DMS114 treated with DMSO at 0.1 percent for 48 hours (cell line): ENCODE measurements around the gene HIVEP1.

Source experiments
- DNase-seq: peaks from one replicate; lab custom pipeline; 2025; ENCODE audit not compliant: unreplicated experiment; lab: John Stamatoyannopoulos, UW

The HIVEP1 gene

DNA sequence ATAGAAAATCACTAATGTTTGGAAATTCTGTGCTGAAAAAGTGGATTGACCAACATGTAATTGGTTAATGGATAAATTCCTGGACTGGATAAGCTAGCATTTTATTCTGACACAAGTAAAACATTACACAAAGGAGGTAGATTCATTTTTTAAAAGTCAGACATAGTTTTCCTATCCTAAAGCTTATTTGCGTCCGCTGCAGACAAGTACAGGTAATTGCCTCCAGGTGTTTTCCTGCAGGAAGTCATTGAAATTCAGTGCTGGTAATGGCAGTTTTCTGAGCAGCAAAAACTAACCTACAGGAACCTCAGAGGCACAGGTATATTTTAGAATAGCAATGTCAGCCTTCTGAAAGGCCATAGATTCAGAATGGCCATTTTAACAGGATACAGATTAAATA is 20.0 kb upstream of the HIVEP1 start:
- no peak for DNase-seq

DNA sequence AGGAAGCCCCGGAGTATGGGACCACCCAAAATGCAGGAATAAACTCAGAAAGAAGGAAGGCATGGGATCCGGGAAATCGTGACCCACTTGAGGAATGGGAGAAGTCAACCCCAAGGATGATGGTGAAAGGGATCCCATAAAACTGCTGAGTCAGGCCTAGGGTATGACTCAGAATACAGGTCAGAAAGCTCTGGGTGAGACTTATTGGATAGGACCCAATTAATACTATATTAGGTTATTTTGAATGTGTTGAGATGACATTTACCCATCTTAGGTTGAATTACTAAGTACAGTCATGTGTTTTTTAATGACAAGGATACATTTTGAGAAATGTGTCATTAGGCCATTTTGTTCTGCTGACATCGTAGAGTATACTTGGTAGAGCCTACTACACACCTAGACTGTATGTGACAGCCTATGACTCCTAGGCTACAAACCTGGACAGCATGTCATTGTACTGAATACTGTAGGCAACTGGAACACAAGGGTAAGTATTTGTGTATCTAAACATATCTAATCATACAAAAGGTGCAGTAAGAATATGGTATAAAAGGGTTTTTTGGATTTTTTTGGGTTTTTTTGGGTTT is 17.1 kb upstream of the HIVEP1 start:
- DNase-seq: no peak

DNA sequence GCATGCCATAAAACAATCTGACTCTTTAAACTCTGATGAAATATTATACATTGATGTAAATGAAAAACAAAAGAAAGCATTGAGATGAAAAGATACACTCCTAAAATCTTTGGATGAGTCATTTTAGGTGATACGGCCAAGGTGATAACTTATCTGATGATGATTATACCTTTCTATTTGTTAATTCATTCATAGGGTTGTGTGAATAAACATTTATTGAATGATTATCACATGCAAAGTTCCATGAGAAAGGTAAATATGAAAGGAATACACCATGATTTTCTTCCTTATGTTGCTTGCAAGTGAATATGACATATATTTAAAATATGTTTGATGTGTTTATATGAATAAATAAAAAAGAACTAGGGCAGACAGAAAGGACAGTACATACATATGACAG is 15.4 kb upstream of the HIVEP1 start:
- DNase-seq: no peak

DNA sequence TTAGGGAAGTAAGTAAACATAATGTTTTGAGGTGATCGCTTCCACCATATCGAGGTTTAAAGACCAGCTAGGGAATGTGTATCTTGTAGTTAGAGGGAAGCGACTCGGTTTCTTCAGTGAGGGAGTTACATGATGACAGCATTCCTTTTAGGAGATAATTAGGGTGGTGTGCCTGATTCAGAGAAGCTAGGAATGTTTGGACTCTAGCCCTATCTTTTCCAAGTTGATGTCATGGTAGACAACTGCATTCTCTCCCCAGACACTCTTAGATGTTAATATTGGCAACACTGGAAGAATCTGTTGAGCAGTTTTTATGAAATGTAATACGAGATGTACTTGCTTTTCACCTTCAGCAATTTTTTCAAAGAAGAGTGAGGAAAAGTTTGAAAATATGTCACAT is 12.9 kb upstream of the HIVEP1 start:
- no peak for DNase-seq

DNA sequence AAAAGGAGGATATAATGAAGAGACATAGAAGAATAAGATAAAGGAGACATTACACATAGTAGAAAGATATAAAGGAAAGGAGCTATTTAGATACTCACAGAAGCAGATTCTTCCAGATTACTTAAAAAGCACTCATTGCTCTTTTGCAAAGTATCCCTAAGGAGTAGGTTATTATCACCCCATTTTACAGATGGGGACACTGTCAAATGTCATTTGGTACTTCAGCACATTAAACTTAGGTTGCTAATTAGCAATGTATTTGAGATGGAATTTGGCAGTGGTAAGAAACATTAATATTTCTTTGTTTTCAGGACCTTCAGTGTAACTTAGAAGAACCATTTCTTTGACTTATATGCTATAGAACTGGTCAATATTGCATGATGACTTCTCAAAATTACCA is 11.9 kb upstream of the HIVEP1 start:
- DNase-seq: no peak

DNA sequence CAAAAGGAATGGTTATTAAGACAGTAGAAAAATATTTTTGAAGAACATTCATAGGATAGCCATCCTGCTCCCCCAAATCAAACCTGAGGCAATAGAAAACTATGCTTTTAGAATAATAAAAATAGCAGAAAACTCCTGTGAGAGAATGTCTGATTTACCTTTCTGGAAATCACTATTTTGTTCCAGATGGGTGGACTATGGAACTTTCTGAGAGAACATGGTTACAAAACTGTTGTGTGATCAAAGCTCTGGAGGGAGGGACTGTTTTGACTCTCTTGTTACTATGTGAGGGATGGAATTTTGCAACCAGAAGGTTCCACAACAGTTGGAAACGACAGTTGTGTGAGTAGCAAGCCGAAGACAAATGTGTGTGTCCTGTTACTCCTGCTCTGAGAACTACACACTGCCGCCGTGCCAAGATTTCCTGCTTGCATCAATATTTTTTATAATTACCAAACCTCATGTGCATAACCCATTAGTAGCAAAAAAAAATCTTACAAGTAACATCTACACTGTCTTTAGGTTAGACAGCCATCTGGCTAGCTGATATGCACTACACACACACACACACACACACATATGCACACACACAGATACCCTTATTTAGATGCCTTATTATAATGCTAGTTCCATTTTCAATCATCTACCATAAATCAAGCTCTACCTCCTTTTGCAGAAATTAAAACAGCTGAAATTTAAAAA is 11.0 kb upstream of the HIVEP1 start:
- DNase-seq: no peak

DNA sequence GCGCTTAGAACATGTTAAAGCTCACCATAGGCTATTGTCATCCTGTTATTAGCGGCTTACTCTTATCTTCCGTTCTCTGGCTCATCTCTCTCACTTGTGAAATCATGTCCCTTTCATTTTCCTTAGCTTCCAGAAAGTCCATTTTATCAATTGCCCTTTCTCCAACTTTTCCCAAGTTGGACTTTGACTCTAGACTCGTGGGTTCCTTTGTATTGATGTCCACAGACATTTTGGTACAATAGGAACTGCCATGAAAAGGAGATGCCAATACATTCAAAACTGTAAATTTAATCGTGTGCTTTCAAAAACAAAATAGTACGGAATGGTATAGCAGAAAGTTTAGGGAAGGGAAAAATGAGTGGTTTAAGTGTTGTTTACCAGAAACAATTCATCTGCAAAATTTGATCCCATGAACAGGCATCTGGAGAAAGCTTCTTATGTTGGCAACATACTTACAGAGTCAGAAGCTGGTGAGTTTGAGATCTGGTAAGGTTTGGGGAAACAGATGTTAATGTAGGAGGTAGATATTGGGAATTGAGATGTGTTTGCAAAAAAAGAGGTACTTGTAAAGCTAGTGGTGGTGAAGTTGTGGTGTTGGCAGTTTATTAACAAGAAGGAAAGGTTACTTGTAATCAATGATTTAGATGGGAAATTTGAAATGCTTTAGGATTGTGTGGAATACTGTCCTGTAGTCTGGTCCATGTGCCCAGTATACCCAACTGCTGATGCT is 10.2 kb upstream of the HIVEP1 start:
- no peak for DNase-seq

DNA sequence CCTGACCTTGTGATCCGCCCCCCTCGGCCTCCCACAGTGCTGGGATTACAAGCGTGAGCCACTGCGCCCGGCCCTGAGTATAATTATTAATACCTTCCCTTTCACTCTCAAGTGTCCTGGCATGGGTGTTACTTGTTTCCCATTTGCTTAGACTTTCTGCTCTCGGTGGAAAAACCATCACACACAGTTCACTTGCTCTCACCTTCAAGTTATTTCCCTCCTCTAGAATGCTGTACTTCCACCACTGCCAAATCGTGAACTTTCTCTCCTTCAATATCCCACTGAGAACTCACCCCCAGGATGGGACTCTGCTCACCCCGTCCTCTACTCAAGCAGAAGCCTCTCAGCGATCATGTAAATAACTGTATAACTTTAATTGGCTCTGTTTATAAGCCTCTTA is 4.6 kb upstream of the HIVEP1 start:
- DNase-seq: no peak

DNA sequence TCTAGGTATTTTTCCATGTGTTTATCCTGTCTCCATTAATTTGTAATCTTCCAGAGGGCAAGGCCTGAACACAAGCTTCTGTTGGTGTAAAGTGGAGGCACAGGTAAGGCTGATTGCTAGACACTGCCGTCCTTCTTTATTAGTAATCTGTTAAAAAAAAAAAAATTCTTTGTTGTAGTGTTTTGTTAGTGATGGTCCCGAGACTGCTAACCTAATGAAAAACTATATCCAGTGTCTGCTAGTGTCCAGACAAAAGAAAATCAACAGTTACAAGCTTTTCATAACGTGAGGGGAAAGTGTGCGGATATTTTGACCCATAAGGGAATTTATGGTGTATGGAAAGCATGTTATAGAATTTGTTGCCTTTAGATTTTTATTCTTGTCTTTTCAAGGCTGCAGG is 4.2 kb upstream of the HIVEP1 start:
- no peak for DNase-seq

DNA sequence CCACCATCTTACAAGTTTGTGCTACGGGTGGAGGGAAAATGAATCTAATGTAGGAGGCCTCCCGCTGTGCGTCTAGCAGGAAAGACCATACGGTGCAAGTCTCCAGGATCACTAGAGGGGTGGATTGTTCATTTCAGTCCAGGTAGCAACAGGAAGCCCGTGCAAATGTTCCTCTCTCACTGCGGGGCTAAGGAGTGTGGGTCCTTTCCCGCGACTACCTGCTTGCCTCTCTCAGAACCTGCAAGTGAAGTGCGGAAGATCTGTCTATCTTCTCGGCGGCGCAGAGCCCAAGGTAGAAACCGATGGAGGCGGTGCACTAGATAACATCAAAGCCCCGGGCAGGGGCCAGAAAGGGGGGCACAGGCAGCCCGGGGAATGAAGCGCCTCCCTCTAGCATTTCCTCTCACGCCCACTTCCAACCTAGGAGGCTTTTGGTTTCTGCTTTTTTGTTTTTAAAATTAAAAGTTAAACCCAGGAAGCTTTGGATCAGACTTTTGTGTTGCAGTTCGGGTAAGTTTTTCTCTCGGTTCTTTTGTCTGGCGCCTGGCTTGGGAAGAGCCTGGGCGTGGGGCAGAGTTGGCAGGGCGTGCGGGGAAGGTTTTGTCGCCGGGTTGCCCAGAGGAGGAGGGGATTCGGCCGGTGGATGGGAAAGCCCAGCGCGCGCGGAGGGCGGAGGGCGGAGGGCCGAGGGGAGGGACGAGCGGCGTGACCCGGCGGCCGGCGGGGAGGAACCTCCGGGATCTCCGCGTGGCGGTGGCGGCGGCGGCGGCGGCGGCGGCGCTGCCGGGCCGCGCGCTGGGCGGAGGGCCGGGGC is 3.5 kb upstream of the HIVEP1 start:
- peak; percentile 43 for DNase-seq

DNA sequence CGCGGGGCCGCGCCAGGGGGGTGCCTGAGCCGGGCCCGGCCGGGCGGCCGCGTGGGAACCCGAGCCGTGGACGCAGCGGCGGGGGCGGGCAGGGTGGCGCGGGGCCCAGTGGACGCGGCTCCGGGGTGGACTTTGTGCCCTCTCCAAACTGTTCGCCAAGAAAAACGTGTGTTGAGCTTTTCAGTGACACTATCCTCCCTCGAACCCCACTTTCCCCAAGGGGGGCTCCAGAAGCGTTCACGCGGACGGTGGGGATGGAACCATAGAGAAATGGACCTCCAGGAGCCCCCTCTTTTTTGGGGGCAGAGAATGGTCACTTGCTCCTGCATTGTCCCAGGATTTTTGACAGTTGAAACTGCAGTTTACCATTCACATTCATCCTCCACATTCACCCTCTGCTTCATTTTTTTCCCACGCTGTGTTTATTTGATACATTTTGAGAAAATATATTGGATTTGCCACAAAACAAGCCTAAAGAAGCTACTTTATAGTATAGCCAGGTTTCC is 2.9 kb upstream of the HIVEP1 start:
- DNase-seq: no peak

DNA sequence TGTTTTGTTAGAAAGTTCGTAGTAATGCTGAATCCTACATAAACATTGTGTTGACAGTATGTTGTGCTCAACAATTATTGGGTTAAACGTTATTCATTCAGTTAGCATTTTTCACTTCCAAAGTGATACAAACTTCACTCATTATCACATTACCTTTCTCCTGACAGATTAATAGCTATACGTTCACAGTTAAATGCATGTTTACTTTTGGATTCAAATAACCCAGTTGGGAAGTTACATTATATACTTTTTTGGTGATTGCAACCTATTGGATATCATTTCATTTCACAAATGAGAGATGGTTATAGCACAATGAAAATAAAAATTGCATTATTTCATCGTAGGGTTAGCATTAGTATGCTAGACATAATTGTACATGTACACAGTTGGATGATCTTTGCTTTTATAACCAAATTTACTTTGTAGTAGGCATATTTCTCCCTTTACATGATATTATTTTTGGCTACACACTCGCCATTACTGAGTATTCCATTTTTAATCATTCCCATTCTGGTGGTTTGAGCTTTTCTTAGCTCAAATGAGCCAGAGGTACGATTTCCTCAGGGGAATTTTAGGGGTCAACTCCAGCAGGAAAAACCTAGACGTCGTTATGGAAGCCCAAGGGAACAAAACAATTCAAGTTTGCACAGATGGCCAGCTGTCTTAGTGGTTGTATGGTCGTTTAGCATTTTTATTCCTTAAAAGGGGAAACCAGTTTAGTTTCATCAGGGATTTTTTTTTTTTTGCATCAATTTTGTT is 2.1 kb upstream of the HIVEP1 start:
- DNase-seq: no peak

DNA sequence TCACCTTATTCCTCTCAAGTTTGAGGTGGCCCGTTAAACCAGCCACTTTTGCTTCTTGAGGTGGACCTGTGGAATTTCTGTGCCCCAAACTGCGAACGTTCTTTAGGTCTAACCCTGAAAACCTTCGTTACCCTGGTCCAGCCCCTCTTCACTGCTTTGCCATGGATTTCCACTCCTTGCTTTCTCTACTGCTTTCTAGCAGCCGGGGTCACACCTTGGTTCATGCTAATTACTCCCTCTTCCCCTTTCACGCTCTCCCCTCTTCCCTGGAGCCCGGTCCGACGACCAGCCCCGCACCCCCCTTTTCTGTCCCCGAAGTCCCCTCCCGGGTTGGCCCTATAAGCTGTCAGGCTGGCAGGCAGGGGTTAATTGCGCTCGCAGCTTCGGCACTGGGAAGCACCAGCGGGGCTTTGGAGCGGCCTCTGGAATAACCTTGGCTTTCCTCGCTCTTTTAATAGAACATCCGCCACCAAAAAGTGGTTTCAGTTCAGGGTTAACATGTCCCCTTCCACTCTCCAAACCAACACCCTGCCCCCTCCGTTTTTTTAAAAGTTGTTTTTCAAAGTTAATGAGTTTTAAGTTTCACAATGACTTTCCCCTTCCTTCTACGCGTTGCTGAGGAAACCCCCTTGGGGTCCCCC is 1.4 kb upstream of the HIVEP1 start:
- peak; percentile 90 for DNase-seq

DNA sequence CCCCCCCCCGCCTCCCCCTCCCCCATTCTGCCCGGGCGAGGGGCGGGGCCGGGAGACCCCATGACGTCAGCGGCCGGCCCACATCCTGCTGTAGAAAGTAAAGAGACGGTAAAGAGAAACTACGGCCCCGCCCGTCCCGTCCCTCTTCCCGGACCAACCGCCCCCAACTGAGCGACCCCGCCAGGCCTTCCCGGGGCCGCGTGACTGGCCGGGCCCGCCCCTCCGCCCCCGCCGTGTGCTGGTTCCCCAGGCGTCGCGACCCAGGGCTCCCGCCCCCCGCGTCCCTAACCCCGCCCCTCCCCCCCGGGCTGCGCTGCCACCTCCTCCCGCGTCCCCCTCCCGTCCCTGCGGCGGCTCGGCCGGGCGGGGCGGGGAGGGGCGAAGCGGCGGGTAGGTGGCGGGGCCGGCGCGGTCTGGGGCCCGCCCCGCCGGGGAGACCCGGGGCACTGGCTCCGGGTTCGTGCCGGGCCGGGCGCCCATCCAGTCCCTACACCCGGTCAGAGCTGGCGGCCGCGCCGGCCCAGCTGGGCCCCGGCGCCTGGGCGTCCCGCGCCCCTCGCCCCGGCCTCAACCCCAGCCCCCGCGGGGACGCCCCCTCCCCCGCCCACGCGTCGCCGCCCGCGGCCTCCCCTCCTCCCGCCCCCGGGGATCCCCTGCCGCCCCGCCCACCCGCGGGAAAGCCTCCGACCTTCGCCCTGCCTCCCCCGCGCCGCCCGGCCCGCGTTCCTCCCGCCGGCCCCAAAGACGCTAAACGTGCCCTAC is 655 bp upstream of the HIVEP1 start:
- DNase-seq: peak; percentile 90

DNA sequence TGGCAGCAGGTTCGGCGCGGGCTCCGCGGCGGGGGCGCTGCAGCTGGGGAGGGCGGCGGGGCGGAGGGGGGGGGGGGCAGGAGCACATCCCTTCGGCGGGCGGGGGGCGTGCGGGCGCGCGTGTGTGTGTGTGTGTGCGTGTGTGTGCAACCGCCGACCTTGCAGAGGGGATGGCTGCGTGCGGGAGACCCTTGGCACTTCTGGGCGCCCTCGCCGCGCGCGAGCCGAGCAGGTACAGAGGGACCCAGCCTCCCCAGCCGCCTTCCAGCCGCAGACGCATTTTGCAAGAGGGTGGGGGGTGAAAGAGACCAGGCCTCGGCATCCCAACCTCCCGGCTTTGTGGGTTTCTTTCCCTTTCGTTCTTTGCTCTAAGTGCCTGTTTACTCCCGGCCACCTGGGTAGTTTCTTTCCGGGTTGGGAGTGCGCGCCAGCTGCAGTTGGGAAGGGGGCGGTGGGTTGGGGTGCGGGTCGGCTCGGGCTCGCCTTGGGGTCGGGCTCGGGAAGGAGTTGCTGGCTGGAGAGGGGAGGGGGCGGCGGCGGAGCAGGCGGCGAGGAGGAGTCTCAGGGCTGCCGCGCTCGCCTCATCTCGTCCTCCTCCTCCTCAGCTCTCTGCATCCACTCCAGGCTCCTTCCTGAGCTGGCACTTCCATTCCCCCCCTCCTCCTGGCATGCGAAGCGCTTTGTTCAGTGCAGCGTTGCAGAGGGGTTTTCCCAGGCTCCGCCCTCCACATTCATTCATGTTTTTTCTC is 620 bp downstream of the HIVEP1 start:
- DNase-seq: peak; percentile 78

DNA sequence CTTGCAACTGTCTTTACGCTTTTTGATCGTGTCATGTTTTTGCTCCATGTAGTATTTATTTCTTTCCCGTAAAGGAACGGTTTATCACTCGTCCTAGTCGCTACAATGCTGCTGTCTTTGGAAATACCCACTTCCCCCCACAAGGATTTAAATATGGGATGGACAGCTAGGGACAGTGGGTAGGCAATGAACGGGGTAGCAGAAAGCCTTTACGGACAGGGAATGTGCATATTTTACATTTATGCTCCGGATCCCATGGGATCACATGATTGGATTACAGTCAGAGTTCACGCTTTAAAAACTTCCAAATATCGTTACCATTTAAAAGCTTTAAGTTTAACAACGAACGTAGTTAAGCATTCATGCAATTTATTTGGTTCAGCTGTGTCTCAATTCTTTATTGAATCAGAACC is 1.2 kb downstream of the HIVEP1 start:
- DNase-seq: no peak

DNA sequence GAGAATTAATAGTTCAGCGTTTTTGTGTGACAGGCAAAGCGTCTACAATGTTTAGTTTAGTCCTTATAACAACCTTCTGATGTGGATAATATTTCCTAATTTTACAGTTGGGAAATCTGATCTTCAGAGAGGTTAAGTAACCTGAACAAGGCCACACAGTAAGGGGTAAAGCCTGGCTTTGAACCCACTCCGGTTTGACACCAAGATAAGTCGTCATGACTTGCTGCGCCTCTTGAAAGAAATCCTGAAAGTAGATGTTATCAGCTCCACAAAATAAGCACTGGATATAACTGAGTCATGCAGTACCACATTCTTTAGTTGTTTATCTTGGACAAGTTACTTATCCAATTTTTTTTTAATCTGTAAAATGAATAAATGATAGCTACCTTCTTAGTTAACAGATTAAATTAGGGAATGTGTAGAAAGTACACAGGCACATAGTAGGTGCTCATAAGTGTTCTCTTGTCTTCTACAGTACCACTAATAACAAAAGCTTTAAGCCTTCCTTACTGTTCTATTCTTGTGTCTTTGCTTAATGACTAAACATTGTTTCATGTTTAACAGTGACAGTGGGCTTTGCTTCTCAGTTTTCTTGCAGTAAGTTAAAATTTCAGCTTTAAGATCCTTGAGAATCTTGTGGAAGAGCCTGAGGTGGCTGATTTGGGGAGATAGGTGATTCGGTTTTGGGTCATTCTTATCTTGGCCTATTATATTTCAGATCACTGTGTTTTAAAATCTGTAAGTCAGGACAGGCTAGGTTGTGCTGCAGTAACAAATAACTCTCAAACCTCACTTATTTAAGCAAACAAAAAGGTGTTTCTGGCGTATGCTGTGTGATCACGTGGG is 2.1 kb downstream of the HIVEP1 start:
- DNase-seq: no peak

DNA sequence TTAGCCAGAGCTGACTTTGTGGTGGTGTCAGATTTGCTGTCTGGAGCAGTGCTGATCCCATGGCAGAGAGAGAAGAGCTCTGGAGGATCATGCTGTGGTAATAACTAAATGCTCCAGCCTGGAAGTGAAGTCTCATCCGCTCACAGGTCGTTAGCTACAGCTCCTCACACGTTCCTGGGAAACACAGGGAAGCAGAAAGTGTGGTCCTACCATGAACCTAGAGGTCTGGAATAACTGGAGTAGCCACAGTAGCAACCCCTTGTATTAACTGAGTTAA is 2.7 kb downstream of the HIVEP1 start:
- no peak for DNase-seq
